Measurements from ENCODE around the gene JAK3.

DNA sequence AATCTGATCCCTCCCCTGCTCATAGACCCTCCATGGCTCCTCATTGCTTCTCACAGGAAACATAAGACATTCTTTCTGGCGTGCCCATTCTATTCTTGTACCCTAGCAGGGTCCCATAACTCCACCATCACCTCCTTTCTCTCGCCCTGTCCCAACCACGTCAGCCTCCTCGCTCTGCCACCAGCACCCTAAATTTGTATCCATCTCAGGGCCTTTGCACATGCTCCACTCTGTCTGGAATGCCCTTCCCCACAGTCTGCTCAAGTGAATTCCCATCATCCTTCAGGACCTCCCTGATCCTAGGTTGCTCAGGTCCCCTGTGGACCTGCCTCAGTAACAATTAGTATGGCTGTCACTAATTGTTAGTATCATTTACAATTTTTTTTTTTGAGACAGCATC lies 42.4 kb downstream of the JAK3 start:
- TF ChIP-seq, protein P1, sequence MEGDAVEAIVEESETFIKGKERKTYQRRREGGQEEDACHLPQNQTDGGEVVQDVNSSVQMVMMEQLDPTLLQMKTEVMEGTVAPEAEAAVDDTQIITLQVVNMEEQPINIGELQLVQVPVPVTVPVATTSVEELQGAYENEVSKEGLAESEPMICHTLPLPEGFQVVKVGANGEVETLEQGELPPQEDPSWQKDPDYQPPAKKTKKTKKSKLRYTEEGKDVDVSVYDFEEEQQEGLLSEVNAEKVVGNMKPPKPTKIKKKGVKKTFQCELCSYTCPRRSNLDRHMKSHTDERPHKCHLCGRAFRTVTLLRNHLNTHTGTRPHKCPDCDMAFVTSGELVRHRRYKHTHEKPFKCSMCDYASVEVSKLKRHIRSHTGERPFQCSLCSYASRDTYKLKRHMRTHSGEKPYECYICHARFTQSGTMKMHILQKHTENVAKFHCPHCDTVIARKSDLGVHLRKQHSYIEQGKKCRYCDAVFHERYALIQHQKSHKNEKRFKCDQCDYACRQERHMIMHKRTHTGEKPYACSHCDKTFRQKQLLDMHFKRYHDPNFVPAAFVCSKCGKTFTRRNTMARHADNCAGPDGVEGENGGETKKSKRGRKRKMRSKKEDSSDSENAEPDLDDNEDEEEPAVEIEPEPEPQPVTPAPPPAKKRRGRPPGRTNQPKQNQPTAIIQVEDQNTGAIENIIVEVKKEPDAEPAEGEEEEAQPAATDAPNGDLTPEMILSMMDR (IDR thresholded peaks at IDR 0.05): no peak
- no peak for TF ChIP-seq POLR2A (IDR thresholded peaks at IDR 0.05)
- TF ChIP-seq EP300 (IDR thresholded peaks at IDR 0.05): no peak

All from ovary (tissue), 3 donors.